Breast epithelium (tissue), 3 donors: Measurements from ENCODE around the gene FBN3.

Source experiments
- POLR2A ChIP-seq: fragments of 450-650 bp; IDR thresholded peaks from one replicate; pipeline ENCODE4 v1.6.1; 2016; ENCODE audit warnings: antibody characterized with exemption, mild to moderate bottlenecking, moderate library complexity
- POLR2AphosphoS5 ChIP-seq, 3 donors: sonication (generic); formaldehyde crosslinking; IDR thresholded peaks; one replicate each; pipeline ENCODE4 v1.6.1; 2017; ENCODE audit warnings: antibody characterized with exemption in 3 of 3
- TF ChIP-seq, protein P1 (sequence below), 3 donors: fragments of 450-650 bp; IDR thresholded peaks; one replicate each; pipeline ENCODE4 v1.5.1; 2016 to 2017; ENCODE audit warnings: antibody characterized with exemption in 3 of 3, mild to moderate bottlenecking in 3 of 3, moderate library complexity in 3 of 3

DNA sequence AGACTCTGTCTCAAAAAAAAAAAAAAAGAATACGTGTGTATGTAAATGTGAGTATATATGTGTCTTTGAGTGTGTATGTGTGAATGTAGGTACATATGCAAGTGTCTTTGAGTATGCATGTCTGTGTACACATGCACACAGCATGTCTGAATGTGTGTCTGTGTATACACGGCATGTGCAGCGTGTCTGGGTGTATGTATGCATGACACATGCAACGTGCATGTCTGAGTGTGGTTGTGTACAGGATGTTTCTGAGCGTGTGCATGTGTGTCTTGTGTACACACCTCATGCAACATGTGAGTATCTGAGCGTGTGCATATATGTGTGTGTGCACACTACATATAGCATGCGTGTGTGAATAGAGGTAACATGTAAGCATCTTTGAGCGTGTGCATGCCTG is 20.8 kb downstream of the FBN3 start:
- TF ChIP-seq, protein P1, sequence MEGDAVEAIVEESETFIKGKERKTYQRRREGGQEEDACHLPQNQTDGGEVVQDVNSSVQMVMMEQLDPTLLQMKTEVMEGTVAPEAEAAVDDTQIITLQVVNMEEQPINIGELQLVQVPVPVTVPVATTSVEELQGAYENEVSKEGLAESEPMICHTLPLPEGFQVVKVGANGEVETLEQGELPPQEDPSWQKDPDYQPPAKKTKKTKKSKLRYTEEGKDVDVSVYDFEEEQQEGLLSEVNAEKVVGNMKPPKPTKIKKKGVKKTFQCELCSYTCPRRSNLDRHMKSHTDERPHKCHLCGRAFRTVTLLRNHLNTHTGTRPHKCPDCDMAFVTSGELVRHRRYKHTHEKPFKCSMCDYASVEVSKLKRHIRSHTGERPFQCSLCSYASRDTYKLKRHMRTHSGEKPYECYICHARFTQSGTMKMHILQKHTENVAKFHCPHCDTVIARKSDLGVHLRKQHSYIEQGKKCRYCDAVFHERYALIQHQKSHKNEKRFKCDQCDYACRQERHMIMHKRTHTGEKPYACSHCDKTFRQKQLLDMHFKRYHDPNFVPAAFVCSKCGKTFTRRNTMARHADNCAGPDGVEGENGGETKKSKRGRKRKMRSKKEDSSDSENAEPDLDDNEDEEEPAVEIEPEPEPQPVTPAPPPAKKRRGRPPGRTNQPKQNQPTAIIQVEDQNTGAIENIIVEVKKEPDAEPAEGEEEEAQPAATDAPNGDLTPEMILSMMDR (IDR thresholded peaks at IDR 0.05) = no peak
- TF ChIP-seq POLR2AphosphoS5 (IDR thresholded peaks at IDR 0.05) (no peak), POLR2A (no peak)
